NOMO-1 (cell line): ENCODE results near the gene NCAPD2.
A peak's percentile ranks its signal among the peaks of the same experiment; 100 is the strongest.
"Not testable (repeated sequence)": the region's sequence is repeated elsewhere in the genome, so short reads cannot be mapped to it uniquely, and the experiment has no call there.

Source experiments
- DNase-seq, 2 experiments: peaks; one replicate each; lab custom pipeline; 2025; ENCODE audit not compliant: unreplicated experiment in 2 of 2; lab: John Stamatoyannopoulos, UW

NCAPD2 gene

GRCh38 chr12:6462234-6462995 is 31.5 kb upstream of the NCAPD2 start:
- DNase-seq: no peak

DNA sequence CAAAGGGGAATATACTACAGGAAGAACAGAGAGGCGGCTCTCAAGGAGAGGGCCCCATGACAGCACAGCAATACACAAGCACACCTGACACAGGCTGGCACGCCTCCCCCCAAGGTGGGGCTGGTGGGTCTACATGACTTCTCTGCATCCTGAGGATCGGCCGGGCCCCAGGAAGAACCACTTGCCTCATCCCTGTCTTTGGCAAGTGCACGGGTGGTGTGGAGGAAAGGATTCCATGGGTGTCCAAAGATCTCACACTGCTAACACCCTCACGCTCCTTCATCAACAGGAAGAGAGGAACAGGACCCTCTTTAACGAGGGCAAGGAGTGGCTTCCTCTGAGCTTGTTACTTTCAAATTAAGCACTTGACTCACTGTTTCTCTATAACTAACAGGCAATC is 30.7 kb upstream of the NCAPD2 start:
- no peak for DNase-seq

- DNase-seq: no peak
These were observed 30.0 kb upstream of the NCAPD2 start for GRCh38 chr12:6463858-6464257.

DNA sequence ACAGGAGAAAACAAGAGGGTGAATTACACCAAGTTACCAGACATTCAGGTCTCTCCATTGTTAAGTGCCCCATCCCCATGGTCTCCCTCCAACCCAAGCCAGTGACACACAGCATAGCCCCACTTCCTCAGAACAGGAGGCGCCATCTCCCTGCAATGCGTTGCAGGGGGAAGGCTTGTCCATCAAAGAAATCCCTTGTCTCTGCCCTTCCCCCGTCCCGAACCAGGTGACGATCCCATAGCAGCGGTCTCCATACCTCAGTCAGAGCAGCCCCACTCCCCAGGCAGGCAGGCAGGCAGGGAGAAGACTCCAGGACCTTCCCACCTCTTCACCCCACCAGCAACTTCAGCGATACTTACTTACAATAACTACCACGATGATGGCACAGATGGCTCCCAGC is 29.4 kb upstream of the NCAPD2 start:
- DNase-seq: no peak

DNA sequence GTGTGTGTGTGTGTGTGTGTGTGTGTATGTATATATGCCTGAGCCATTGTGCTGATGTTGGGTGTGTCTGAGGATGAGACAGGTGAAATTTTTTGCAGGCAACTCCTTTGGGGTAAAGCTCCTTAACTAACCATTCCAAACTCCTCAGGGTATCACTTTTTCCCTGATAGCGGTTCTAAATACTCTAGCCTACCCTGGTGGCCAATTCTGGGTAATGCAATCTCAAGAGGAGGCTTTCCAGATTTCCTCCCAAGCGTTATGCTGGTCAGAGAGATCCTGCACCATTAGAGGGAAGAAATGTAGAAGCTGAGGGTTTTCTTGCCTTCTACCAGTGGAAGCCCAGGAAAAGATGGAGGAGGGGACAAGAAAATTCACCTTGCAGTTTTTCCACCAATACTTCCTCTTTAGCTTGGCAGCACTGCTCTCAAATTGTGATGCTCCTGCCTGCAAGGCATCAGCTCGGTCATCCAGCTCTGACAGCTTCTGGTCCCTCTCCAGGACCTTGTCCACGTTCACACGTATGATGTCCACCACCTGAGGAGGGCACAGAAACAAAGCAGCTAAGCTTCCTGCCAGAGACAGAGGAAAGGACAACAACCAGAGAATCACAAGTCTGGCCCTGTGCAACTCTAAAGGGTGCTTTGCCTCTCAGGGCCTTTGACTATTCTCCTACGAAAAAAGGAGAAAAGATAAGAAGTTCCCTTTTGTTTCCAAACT is 28.3 kb upstream of the NCAPD2 start:
- DNase-seq: peak in 1 of 2 experiments; percentile 39

- DNase-seq: no peak
These were observed 27.7 kb upstream of the NCAPD2 start for GRCh38 chr12:6466184-6466573.

- not testable (repeated sequence) for DNase-seq
These were observed 27.2 kb upstream of the NCAPD2 start for GRCh38 chr12:6466751-6467150.

GRCh38 chr12:6467571-6468282 is 26.2 kb upstream of the NCAPD2 start:
- not testable (repeated sequence) for DNase-seq

GRCh38 chr12:6468283-6468575 is 25.7 kb upstream of the NCAPD2 start:
- no peak for DNase-seq

GRCh38 chr12:6469092-6469491 is 24.8 kb upstream of the NCAPD2 start:
- no peak for DNase-seq

GRCh38 chr12:6469609-6470374 is 24.1 kb upstream of the NCAPD2 start:
- DNase-seq: no peak

DNA sequence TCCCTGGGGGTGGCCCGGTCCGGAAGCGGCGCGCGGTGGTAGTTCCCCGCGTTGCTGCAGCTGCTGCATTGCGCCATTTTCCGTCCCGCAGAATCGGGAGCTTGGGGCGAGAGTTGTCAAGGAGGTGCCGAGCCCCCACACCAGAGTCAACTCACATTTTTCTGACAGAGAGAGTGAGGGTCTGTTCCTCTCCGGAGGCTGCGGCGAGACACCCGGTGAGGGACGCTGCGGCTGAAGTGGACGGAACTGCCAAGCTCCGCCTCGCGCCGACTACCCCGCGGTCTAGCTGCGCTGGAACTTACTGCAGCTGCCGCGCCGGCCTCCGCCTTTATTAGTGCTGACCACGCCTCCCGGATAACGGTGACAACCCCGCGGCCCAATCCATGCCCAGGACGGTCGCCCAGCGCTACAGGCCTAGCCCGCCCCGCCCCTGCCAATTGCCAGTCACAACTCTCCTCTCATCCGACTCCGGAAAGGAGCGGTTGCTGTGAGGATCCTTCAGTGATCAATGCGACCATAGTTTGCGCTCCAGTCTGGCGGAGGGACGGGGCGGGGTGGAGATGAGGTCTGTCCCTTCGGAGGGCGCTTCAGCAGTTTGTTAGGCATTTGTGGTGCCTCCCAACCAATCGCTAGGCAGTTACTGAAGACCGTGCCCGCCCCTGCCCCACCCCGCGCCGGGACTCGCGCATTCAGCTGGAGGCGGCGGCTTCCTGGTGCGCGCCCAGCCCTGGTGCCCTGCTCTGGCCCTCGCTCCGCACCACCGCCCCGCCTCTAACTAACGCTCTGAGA is 23.3 kb upstream of the NCAPD2 start, which contains the start of gene VAMP1:
TSS of gene VAMP1 (minus strand) at position 303 of the 789 bp plus-strand sequence. CDS start at position 157, 146 bp downstream.
- peak; percentile 98 to 100 for DNase-seq

DNA sequence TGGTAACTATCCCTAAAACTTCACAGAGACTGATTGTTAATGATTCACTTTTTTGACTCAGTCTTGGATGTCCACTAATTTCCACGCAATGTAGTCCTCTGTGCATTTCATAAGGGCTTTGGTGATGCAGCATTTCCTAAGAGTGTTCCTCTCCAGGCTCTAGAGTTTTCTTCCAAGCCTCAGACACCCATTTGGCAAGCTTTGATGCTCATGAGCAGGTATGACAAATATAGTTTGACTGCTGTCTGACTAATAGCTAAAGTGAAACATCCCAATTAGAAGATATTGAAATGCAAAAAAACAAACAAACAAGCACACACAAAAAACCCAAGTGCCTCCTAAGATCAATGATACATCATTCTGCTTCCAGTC is 21.9 kb upstream of the NCAPD2 start:
- DNase-seq: no peak

DNA sequence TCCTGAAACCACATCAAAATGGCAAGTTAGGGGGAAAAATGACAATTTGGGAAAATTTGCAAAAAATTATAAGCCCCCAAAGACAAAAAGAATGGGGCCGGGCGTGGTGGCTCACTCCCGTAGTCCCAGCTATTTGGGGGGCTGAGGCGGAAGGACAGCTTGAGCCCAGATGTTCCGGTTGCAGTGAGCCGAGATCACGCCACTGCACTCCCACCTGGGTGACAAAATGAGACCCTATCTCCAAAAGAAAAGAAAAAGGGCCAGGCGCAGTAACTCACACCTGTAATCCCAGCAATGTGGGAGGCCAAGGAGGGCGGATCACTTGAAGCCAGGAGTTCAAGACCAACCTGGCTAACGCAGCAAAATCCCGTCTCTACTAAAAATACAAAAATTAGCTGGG is 21.4 kb upstream of the NCAPD2 start:
- no peak for DNase-seq

DNA sequence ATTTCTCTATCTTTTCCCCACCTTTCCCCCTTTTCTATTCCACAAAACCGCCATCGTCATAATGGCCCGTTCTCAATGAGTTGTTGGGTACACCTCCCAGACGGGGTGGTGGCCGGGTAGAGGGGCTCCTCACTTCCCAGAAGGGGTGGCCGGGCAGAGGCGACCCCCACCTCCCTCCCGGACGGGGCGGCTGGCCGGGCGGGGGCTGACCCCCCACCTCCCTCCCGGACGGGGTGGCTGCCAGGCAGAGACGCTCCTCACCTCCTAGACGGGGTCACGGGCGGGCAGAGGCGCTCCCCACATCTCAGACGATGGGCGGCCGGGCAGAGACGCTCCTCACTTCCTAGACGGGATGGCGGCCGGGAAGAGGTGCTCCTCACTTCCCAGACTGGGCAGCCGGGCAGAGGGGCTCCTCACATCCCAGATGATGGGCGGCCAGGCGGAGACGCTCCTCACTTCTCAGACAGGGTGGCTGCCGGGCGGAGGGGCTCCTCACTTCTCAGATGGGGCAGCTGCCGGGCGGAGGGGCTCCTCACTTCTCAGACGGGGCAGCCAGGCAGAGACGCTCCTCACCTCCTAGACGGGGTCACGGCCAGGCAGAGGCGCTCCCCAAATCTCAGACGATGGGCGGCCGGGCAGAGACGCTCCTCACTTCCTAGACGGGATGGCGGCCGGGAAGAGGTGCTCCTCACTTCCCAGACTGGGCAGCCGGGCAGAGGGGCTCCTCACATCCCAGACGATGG is 18.5 kb upstream of the NCAPD2 start:
- DNase-seq: not testable (repeated sequence)

GRCh38 chr12:6476489-6476888 is 17.4 kb upstream of the NCAPD2 start:
- DNase-seq: no peak

DNA sequence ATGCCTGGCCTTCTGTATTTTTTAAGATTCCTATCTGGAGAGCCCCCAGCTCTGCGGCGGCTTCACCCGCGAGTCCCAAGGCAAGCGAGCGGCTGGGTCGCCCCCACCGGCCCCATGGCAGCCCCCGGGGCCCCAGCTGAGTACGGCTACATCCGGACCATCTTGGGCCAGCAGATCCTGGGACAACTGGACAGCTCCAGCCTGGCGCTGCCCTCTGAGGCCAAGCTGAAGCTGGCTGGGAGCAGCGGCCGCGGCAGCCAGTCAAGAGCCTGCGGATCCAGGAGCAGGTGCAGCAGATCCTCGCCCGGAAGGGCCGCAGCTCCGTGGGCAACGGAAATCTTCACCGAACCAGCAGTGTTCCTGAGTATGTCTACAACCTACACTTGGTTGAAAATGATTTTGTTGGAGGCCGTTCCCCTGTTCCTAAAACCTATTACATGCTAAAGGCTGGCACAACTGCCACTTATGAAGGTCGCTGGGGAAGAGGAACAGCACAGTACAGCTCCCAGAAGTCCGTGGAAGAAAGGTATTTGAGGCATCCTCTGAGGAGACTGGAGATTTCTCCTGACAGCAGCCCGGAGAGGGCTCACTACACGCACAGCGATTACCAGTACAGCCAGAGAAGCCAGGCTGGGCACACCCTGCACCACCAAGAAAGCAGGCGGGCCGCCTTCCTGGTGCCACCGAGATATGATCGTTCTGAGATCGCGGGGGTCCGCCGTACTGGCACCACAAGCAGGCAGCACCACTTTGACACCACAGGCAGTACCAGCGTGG is 16.1 kb upstream of the NCAPD2 start:
- DNase-seq: not testable (repeated sequence)

- no peak for DNase-seq
These were observed 15.5 kb upstream of the NCAPD2 start for GRCh38 chr12:6478416-6478815.

- DNase-seq: no peak
These were observed 5.7 kb upstream of the NCAPD2 start for GRCh38 chr12:6488240-6488639.
